ENCODE results near the gene GPC5.

DNA sequence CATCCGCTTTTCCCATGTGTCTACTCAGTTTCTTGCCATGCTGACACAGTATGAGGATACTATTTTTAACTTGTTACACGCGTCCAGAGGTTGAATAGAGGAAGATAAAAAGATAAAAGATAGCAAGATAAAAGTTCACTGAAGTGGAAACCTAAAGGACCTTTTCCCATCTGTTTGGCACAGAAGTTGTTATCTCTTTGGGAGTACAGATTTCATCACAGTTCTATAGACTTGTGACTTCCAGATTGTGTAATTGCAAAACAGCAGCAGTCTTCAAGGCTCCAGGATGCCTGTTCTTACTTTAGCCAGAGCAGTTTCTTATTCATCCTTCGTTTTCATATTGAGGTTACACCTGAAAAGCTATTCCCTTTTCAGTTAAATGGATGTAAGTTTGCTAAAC, 369.2 kb downstream of the GPC5 start:
- TF ChIP-seq, protein P1, sequence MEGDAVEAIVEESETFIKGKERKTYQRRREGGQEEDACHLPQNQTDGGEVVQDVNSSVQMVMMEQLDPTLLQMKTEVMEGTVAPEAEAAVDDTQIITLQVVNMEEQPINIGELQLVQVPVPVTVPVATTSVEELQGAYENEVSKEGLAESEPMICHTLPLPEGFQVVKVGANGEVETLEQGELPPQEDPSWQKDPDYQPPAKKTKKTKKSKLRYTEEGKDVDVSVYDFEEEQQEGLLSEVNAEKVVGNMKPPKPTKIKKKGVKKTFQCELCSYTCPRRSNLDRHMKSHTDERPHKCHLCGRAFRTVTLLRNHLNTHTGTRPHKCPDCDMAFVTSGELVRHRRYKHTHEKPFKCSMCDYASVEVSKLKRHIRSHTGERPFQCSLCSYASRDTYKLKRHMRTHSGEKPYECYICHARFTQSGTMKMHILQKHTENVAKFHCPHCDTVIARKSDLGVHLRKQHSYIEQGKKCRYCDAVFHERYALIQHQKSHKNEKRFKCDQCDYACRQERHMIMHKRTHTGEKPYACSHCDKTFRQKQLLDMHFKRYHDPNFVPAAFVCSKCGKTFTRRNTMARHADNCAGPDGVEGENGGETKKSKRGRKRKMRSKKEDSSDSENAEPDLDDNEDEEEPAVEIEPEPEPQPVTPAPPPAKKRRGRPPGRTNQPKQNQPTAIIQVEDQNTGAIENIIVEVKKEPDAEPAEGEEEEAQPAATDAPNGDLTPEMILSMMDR (IDR thresholded peaks at IDR 0.05; ENCODE audit: low read depth, low read length, missing input control) = no peak
- TF ChIP-seq, protein P2, sequence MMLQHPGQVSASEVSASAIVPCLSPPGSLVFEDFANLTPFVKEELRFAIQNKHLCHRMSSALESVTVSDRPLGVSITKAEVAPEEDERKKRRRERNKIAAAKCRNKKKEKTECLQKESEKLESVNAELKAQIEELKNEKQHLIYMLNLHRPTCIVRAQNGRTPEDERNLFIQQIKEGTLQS (IDR thresholded peaks at IDR 0.05) = no peak
- no peak for TF ChIP-seq TAF1 (conservative IDR thresholded peaks at IDR 0.05)
- TF ChIP-seq SP1 (IDR thresholded peaks at IDR 0.05) = no peak
- no peak for TF ChIP-seq FOXA1 (IDR thresholded peaks at IDR 0.05)
